ENCODE data around the gene SLC22A12. TPM values are rescaled to one million over a fixed set of nuclear protein-coding genes. Genes with fewer than 3 reads are reported as not detected.

Gene SLC22A12
- total and polyA plus RNA-seq, 8 donors: not detected

DNA sequence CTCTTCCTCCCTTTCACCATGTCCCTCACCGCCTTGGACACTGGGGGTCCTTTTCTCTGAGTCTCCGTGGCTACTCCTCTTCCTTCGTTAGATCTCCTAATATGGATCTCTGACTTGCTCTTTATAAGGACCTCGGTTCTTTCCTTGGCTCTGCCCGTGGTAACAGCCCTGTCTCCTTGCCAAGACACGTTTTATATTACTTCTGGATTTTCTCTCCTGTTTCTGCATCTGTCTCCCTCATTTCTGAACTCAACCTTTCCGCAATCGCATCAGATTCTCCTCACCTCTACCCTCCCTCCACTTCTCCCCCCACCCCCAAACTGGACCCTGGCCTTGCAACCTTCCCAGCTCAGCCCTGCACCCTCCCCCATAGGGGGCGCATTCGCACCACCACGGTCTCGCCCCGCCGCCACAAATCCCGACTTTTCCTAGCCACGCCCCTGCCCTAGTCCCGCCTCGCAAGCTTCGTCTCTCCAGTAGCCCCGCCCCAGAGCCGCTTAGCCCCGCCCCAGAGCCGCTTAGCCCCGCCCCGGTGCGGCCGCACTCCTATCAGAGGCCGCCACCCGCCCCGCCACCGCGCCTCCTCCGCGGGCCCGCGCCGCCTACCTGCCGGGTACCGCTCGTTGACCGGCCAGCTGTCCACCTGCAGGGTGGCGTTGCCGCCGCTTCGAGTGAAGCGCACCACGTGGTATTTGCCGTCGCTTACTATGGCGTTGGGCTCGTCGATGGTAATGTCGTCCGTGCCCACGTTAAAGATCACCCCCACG, 39.0 kb downstream of the SLC22A12 start:
- FAIRE-seq: no peak
- WGBS, 2 donors: 31 to 34% methylated on average over 56 of the region's 56 CpGs
- Histone ChIP-seq H3K4me3 (no peak overlapping the region), H3K27me3 (no peaks in the 10 kb centered on the region), H3K4me1 (no peaks in the 10 kb centered on the region), H3K27ac (no peak overlapping the region), H3K9me3 (no peaks in the 10 kb centered on the region), H3K36me3 (no peaks in the 10 kb centered on the region)
- DNase-seq: peak in 5 of 6 donors; percentile 41 to 70 (median 55)
- TF ChIP-seq, protein P1, sequence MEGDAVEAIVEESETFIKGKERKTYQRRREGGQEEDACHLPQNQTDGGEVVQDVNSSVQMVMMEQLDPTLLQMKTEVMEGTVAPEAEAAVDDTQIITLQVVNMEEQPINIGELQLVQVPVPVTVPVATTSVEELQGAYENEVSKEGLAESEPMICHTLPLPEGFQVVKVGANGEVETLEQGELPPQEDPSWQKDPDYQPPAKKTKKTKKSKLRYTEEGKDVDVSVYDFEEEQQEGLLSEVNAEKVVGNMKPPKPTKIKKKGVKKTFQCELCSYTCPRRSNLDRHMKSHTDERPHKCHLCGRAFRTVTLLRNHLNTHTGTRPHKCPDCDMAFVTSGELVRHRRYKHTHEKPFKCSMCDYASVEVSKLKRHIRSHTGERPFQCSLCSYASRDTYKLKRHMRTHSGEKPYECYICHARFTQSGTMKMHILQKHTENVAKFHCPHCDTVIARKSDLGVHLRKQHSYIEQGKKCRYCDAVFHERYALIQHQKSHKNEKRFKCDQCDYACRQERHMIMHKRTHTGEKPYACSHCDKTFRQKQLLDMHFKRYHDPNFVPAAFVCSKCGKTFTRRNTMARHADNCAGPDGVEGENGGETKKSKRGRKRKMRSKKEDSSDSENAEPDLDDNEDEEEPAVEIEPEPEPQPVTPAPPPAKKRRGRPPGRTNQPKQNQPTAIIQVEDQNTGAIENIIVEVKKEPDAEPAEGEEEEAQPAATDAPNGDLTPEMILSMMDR (IDR thresholded peaks at IDR 0.05): no peak
- intact Hi-C loops (cut with DNase I): no loop called here
- ATAC-seq: peak in 3 of 4 donors; percentile 67 to 93 (median 70)

DNA sequence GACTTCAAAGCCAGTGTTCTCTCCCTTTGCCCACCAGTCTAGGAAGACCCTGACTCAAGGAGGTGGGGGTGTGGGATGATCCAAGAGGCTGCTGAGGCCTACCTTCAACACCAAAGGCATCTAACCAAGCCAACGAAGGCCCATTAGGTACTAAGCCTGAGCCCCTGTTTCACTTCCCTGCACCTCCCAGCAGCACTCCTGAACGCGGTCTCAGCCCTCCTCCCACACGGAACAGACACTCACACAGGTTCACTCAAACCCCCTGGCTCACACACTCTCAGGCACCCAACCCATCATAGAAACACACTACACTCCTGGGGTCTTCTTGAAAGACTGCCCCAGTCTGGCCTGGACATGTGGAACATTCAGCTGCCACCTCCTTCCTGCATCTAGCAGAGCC, 40.7 kb downstream of the SLC22A12 start:
- 90 to 92% methylated on average over 4 of the region's 4 CpGs for WGBS, 2 donors
- Histone ChIP-seq H3K27ac (no peak overlapping the region), H3K9me3 (no peaks in the 10 kb centered on the region), H3K4me3 (no peak overlapping the region), H3K36me3 (no peaks in the 10 kb centered on the region), H3K27me3 (no peaks in the 10 kb centered on the region), H3K4me1 (no peaks in the 10 kb centered on the region)
- ATAC-seq (no peak), DNase-seq (no peak), FAIRE-seq (no peak)
- intact Hi-C loops (cut with DNase I): no loop called here
- TF ChIP-seq, protein P1 (IDR thresholded peaks at IDR 0.05): no peak

DNA sequence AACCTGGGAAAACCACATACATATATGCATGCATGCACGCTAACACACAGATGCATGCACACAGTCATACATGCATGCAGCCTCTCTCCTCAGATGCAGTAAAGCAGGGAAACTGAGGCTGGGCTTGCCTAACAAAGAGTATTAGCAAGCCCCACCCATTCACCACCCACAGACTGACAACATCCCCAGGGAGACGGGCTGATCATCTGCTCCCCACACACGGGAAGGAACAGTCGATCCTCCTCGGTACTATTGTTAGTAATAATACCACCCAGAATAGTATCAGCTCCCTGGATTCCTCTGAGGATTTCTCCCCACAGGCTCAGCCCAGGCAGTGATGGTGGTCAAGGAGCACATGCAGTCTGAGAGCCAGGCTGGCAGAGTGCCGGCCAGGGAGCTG, 41.2 kb downstream of the SLC22A12 start:
- 79 to 80% methylated on average over 6 of the region's 6 CpGs for WGBS, 2 donors
- Histone ChIP-seq H3K27ac (no peak overlapping the region), H3K36me3 (no peaks in the 10 kb centered on the region), H3K27me3 (no peaks in the 10 kb centered on the region), H3K4me3 (no peak overlapping the region), H3K4me1 (no peaks in the 10 kb centered on the region), H3K9me3 (no peaks in the 10 kb centered on the region)
- TF ChIP-seq, protein P1 (IDR thresholded peaks at IDR 0.05): no peak
- ATAC-seq (no peak), FAIRE-seq (no peak), DNase-seq (no peak)
- intact Hi-C loops (cut with DNase I): no loop called here

DNA sequence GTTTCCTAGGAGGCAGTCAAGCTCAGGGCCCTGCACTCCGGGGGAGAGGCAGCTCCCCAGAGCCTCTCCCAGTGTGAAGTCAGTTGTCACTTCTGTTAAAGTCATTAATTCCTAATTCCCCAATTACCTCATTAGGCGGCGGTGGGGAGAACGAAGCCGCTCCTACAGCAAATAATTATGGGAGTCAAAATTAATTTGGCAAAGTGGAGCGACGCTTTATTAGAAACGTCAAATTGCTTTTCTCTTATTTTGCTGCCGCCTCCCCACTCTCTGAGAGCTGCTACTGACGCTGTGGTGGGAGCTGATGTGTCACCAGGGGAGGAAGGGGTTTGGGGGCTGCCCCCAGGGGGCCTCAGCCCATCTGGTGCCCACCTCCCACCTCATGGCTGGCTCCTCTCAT, 41.6 kb downstream of the SLC22A12 start:
- H3K36me3 ChIP-seq: no peaks in the 10 kb centered on the region
- WGBS, 2 donors: 88 to 90% methylated on average over 10 of the region's 10 CpGs
- TF ChIP-seq, protein P1 (IDR thresholded peaks at IDR 0.05): no peak
- no peak overlapping the region for H3K27ac ChIP-seq
- H3K4me3 ChIP-seq: no peak overlapping the region
- FAIRE-seq (no peak), ATAC-seq (no peak), DNase-seq (no peak)
- no peaks in the 10 kb centered on the region for H3K27me3 ChIP-seq
- no peaks in the 10 kb centered on the region for H3K4me1 ChIP-seq
- intact Hi-C loops (cut with DNase I): no loop called here
- H3K9me3 ChIP-seq: no peaks in the 10 kb centered on the region

DNA sequence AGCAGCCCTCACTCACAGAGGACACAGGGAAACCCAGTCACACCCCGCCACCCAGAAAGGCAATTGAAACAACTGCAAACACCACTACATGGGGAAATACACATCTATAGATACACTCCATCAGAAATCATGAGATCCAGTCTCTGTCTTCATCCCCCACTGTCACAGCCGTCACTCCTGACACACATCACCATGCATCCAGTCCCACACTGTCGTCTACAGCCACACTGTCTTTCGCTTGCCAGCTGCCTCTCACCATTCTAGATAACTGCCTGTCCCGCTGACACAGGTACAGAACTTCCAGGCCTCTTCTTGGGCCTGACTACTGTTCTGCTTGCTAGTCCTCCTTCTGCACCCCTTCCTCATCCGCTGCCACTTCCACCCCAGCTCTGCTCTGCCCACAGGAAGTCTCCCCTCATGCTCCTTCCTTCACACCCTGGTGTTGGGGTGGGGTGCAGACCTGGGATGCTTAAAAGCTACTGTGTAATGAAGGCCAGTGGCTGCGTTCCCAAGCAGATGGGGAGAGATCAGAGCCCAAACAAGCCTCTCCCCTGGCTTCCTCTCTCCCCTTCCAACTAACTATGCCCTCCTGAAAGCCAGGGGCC, 42.6 kb downstream of the SLC22A12 start:
- H3K27ac ChIP-seq: no peak overlapping the region
- H3K9me3 ChIP-seq: no peaks in the 10 kb centered on the region
- intact Hi-C loops (cut with DNase I): no loop called here
- H3K36me3 ChIP-seq: no peaks in the 10 kb centered on the region
- FAIRE-seq (no peak), ATAC-seq (no peak), DNase-seq (no peak)
- H3K27me3 ChIP-seq: no peaks in the 10 kb centered on the region
- TF ChIP-seq, protein P1 (IDR thresholded peaks at IDR 0.05): no peak
- 79 to 90% methylated on average over 7 of the region's 7 CpGs for WGBS, 2 donors
- H3K4me3 ChIP-seq: no peak overlapping the region
- no peaks in the 10 kb centered on the region for H3K4me1 ChIP-seq

Data from pancreas (tissue), 10 donors.